IMR-90 (cell line): ENCODE results near the gene DDX54. TPM values are rescaled to one million over a fixed set of nuclear protein-coding genes. Genes with fewer than 3 reads are reported as not detected.

ENCODE experiments used
- ATAC-seq: fragments of 200-7000 bp; cut with Tn5 transposase; 2 replicates; pipeline ENCODE4 v1.9.1; 2020; ENCODE audit warnings: low read depth, mild to moderate bottlenecking, moderate library complexity
- BruUV-seq: library from RNA; stranded (reverse); fragments of 400-500 nt; replicated peaks from 2 replicates; lab custom pipeline; 2021; lab: Mats Ljungman, UMichigan
- CTCF ChIA-PET: fragments of 300-600 bp; formaldehyde crosslinking; extraction: SDS; loops from one replicate; lab custom pipeline; 2021; ENCODE audit warnings: antibody characterized with exemption; lab: Yijun Ruan, JAX
- POLR2A ChIA-PET: fragments of 300-600 bp; sonication (Branson Sonifier 250); formaldehyde crosslinking; loops from one replicate; lab custom pipeline; 2022; ENCODE audit warnings: antibody characterized with exemption; ENCODE audit not compliant: unreplicated experiment; lab: Charles Lee
- DNase-seq: peaks from one replicate; pipeline ENCODE4 v3.0.0; 2013
- H2AFZ ChIP-seq: replicated peaks from 2 replicates; pipeline ENCODE3; 2013; ENCODE audit warnings: low read length, mild to moderate bottlenecking; ENCODE audit not compliant: poor library complexity
- H2AK5ac ChIP-seq: 2 replicates; pipeline ENCODE4 v1.6.1; 2013; ENCODE audit warnings: low read depth, low read length, inconsistent platforms
- H2AK9ac ChIP-seq: replicated peaks from 2 replicates; pipeline ENCODE3; 2013; ENCODE audit warnings: mild to moderate bottlenecking, low read depth, low read length, moderate library complexity; ENCODE audit not compliant: poor library complexity
- H2BK120ac ChIP-seq: 2 replicates; pipeline ENCODE4 v1.6.1; 2013; ENCODE audit warnings: low read depth, low read length, inconsistent platforms
- H2BK15ac ChIP-seq: 3 replicates; pipeline ENCODE4 v1.6.1; 2013; ENCODE audit warnings: low read depth, low read length, inconsistent platforms
- H2BK20ac ChIP-seq: 2 replicates; pipeline ENCODE4 v1.6.1; 2013; ENCODE audit warnings: low read depth, mild to moderate bottlenecking, inconsistent platforms, low read length, moderate library complexity
- H2BK5ac ChIP-seq: 2 replicates; pipeline ENCODE4 v1.6.1; 2013; ENCODE audit warnings: mild to moderate bottlenecking, low read depth, low read length, inconsistent platforms; ENCODE audit not compliant: poor library complexity, severe bottlenecking
- H3K14ac ChIP-seq: replicated peaks from 2 replicates; pipeline ENCODE4 v1.6.1; 2013; ENCODE audit warnings: low read depth, low read length, inconsistent platforms
- H3K18ac ChIP-seq: 2 replicates; pipeline ENCODE4 v1.6.1; 2013; ENCODE audit warnings: low read depth, low read length, control low read depth
- H3K23ac ChIP-seq: 2 replicates; pipeline ENCODE4 v1.6.1; 2013; ENCODE audit warnings: low read depth, low read length, inconsistent platforms
- H3K27ac ChIP-seq: 2 replicates; pipeline ENCODE4 v1.5.1; 2013; ENCODE audit warnings: mild to moderate bottlenecking, control low read depth, low read length; ENCODE audit not compliant: insufficient read depth
- H3K27me3 ChIP-seq: 2 replicates; pipeline ENCODE4 v1.6.1; 2013; ENCODE audit warnings: low read length; ENCODE audit not compliant: control insufficient read depth, insufficient read depth
- H3K36me3 ChIP-seq: 2 replicates; pipeline ENCODE4 v1.6.1; 2013; ENCODE audit warnings: low read length, mixed read lengths; ENCODE audit not compliant: control insufficient read depth, insufficient read depth
- H3K4ac ChIP-seq: 2 replicates; pipeline ENCODE4 v1.6.1; 2013; ENCODE audit warnings: low read depth, low read length, inconsistent platforms
- H3K4me1 ChIP-seq: 2 replicates; pipeline ENCODE4 v1.6.1; 2013; ENCODE audit warnings: low read length, mixed read lengths; ENCODE audit not compliant: control insufficient read depth, insufficient read depth
- H3K4me2 ChIP-seq: 2 replicates; pipeline ENCODE4 v1.6.1; 2013; ENCODE audit warnings: low read depth, mild to moderate bottlenecking, control low read depth, low read length, moderate library complexity
- H3K4me3 ChIP-seq: 2 replicates; pipeline ENCODE4 v1.5.1; 2013; ENCODE audit warnings: low read depth, mild to moderate bottlenecking, control low read depth, low read length, moderate library complexity; ENCODE audit not compliant: insufficient read depth
- H3K56ac ChIP-seq: 2 replicates; pipeline ENCODE4 v1.6.1; 2013; ENCODE audit warnings: low read length, inconsistent platforms; ENCODE audit not compliant: insufficient read depth; ENCODE audit errors: extremely low read depth
- H3K79me1 ChIP-seq, 2 experiments: 2 replicates each; pipeline ENCODE4 v1.6.1; 2013; ENCODE audit warnings: low read length in 2 of 2, inconsistent platforms in 1 of 2, low read depth in 1 of 2
- H3K9ac ChIP-seq: 2 replicates; pipeline ENCODE4 v1.6.1; 2013; ENCODE audit warnings: low read depth, low read length, control low read depth
- H3K9me1 ChIP-seq: 2 replicates; pipeline ENCODE4 v1.6.1; 2013; ENCODE audit warnings: low read length, inconsistent platforms; ENCODE audit not compliant: insufficient read depth
- H3K9me3 ChIP-seq: 2 replicates; pipeline ENCODE4 v1.6.1; 2013; ENCODE audit warnings: low read length; ENCODE audit not compliant: control insufficient read depth, insufficient read depth
- H4K20me1 ChIP-seq: 2 replicates; pipeline ENCODE4 v1.6.1; 2013; ENCODE audit warnings: low read length, inconsistent platforms; ENCODE audit not compliant: insufficient read depth
- H4K5ac ChIP-seq: 2 replicates; pipeline ENCODE4 v1.6.1; 2013; ENCODE audit warnings: mild to moderate bottlenecking, low read depth, low read length, control low read depth
- H4K8ac ChIP-seq, 2 experiments: 2 replicates each; pipeline ENCODE4 v1.6.1; 2013; ENCODE audit warnings: low read depth in 2 of 2, low read length in 2 of 2, control low read depth in 1 of 2, inconsistent platforms in 1 of 2
- H4K91ac ChIP-seq: 2 replicates; pipeline ENCODE4 v1.6.1; 2013; ENCODE audit warnings: low read depth, low read length, inconsistent platforms; ENCODE audit not compliant: insufficient read depth
- BHLHE40 ChIP-seq: fragments of 150-350 bp; IDR thresholded peaks from 2 replicates; pipeline ENCODE4 v1.6.1; 2016; ENCODE audit warnings: mild to moderate bottlenecking, low read depth, low read length
- CHD1 ChIP-seq: IDR thresholded peaks from 2 replicates; pipeline ENCODE4 v1.6.1; 2012; ENCODE audit warnings: low read depth, low read length, improper control_type of control experiment
- FOS ChIP-seq: fragments of 150-350 bp; IDR thresholded peaks from 2 replicates; pipeline ENCODE4 v1.6.1; 2016; ENCODE audit warnings: low read depth, low read length
- MAFK ChIP-seq: IDR thresholded peaks from 2 replicates; pipeline ENCODE4 v1.6.1; 2012; ENCODE audit warnings: low read depth, low read length, improper control_type of control experiment
- MAZ ChIP-seq: IDR thresholded peaks from 2 replicates; pipeline ENCODE4 v1.6.1; 2012; ENCODE audit warnings: low read depth, mild to moderate bottlenecking, low read length, improper control_type of control experiment, moderate library complexity, borderline replicate concordance
- NFE2L2 ChIP-seq: fragments of 150-350 bp; IDR thresholded peaks from 2 replicates; pipeline ENCODE4 v1.6.1; 2016; ENCODE audit warnings: low read depth, mild to moderate bottlenecking, low read length
- POLR2A ChIP-seq: IDR thresholded peaks from 2 replicates; pipeline ENCODE4 v1.6.1; 2012; ENCODE audit warnings: mild to moderate bottlenecking, low read depth, low read length
- RAD21 ChIP-seq: IDR thresholded peaks from 2 replicates; pipeline ENCODE4 v1.6.1; 2012; ENCODE audit warnings: low read length, improper control_type of control experiment
- RCOR1 ChIP-seq: IDR thresholded peaks from 2 replicates; pipeline ENCODE4 v1.6.1; 2012; ENCODE audit warnings: mild to moderate bottlenecking, low read length, improper control_type of control experiment; ENCODE audit not compliant: insufficient replicate concordance
- SMC3 ChIP-seq: fragments of 150-350 bp; IDR thresholded peaks from 2 replicates; pipeline ENCODE4 v1.6.1; 2016; ENCODE audit warnings: low read depth, mild to moderate bottlenecking, antibody characterized with exemption, low read length, moderate library complexity
- WGBS, 2 experiments: methylation state at CpG; one replicate each; pipeline versions ENCODE4 v1.1.5 to v1.1.7; 2013; ENCODE audit warnings: missing lambda C conversion rate in 2 of 2; ENCODE audit not compliant: insufficient read length in 1 of 2; ENCODE audit errors: extremely low coverage in 2 of 2; 5-methylcytosine and 5-hydroxymethylcytosine counted together
- dilution Hi-C: fragments of 300-500 bp; cut with HindIII; formaldehyde crosslinking; loops from one replicate; pipeline ENCODE4 v1.14.3; 2018; ENCODE audit warnings: low sequenced_read_pairs; ENCODE audit not compliant: unreplicated experiment
- in situ Hi-C: fragments of 300-500 bp; cut with MboI; formaldehyde crosslinking; loops from 3 replicates; pipeline ENCODE4 v1.14.3; 2019; ENCODE audit warnings: low sequenced_read_pairs, inconsistent platforms, mixed read lengths
- intact Hi-C: fragments of 100-400 bp; cut with micrococcal nuclease; formaldehyde crosslinking; loops from 2 replicates; pipeline ENCODE4 v1.10.0; 2022
- polyA plus RNA-seq, 3 experiments: library from polyadenylated mRNA; depleted of rRNA; stranded (reverse); fragments of >200 nt; gene quantifications; 2 replicates each; pipeline ENCODE4 v1.2.3, GENCODE V29; 2012; ENCODE audit warnings: low replicate concordance in 1 of 3
- total RNA-seq: library from RNA; depleted of rRNA; stranded (reverse); fragments of >200 nt; gene quantifications from 2 replicates; pipeline ENCODE4 v1.2.3, GENCODE V29; 2012
- TF ChIP-seq, protein P1 (sequence below): fragments of 150-350 bp; IDR thresholded peaks from 2 replicates; pipeline ENCODE4 v1.6.1; 2016; ENCODE audit warnings: low read depth, mild to moderate bottlenecking, low read length, moderate library complexity, borderline replicate concordance
- TF ChIP-seq, protein P2 (sequence below): fragments of 150-350 bp; IDR thresholded peaks from 2 replicates; pipeline ENCODE4 v1.6.1; 2017; ENCODE audit warnings: mild to moderate bottlenecking, antibody characterized with exemption, low read length, low read depth
- TF ChIP-seq, protein P3 (sequence below): conservative IDR thresholded peaks from 2 replicates; pipeline ENCODE4 v1.5.1; 2012; ENCODE audit warnings: mild to moderate bottlenecking, low read depth, low read length, improper control_type of control experiment

DDX54 gene
- total and polyA plus RNA-seq, 2 of the 4 experiments (the other 2 are of a cell fraction), result 23.8 to 47.5 TPM

DNA sequence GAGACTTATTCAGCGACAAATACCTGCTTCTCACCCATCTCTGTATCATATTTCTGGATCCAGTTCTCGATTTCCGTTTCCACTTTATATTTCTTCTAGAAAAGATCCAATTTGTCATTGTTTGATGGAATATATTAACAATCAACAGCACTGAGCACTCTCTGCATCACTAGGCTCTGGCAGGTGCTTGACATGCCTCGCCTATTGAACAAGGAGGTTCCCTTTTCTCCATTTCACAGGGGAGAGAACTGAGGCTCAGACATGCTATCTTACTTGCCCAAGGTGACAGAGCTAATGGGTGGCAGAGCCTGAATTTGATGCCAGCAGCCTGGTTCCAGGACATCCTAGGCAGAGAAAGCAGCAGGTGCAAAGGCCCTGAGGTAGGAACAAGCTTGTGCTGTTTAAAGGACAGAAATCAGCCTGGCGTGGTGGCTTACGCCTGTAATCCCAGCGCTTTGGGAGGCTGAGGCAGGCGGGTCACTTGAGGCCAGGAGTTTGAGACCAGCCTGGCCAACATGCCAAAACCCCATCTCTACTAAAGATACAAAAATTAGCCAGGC is 12.3 kb upstream of the DDX54 start:
- H2AK9ac ChIP-seq, result no peak overlapping the region
- intact Hi-C loops, result loop anchor here (1.0 to 10.0 kb wide), 6 partner anchors 17 to 715 kb away; partner anchors contain the start of gene PLBD2
- no peak overlapping the region for H2BK5ac ChIP-seq
- no peaks in the 10 kb centered on the region for H4K20me1 ChIP-seq
- H3K23ac ChIP-seq, result no peak overlapping the region
- no TSS peak for BruUV-seq
- H3K18ac ChIP-seq, result no peak overlapping the region
- H2AFZ ChIP-seq, result no peak overlapping the region
- ChIA-PET POLR2A (no interaction called here), CTCF (interaction anchor here (0.6 to 0.7 kb wide), 8 partner anchors 23 to 1601 kb away, joined by 3 to 4 read pairs (median 3); no protein-coding TSS in a partner anchor)
- H3K14ac ChIP-seq, result no peak overlapping the region
- no peak for ATAC-seq
- no CpG with 5 or more reads among the region's 8 CpGs for WGBS, 2 experiments
- H3K4ac ChIP-seq, result no peak overlapping the region
- no peak overlapping the region for H3K9ac ChIP-seq
- H3K4me1 ChIP-seq, result peaks cover 9% of the 10 kb centered on the region
- no peak overlapping the region for H4K91ac ChIP-seq
- H3K56ac ChIP-seq, result no peak overlapping the region
- H3K79me1 ChIP-seq, result peaks cover 2 to 4% of the 10 kb centered on the region in 2 experiments; a peak in 1 of 4 replicates
- H3K9me3 ChIP-seq, result no peaks in the 10 kb centered on the region
- no peaks in the 10 kb centered on the region for H3K27me3 ChIP-seq
- no peak overlapping the region for H3K27ac ChIP-seq
- DNase-seq, result no peak
- H2AK5ac ChIP-seq, result peak overlapping the region; percentile 11; the same call in 1 of the 2 replicates
- H3K4me3 ChIP-seq, result no peak overlapping the region
- H2BK15ac ChIP-seq, result no peak overlapping the region
- H2BK120ac ChIP-seq, result no peak overlapping the region
- no peaks in the 10 kb centered on the region for H3K36me3 ChIP-seq
- no peak overlapping the region for H3K4me2 ChIP-seq
- in situ Hi-C loops, result loop anchor here (5.0 to 25.0 kb wide), 2 partner anchors 230 to 1215 kb away; partner anchors contain the start of gene TBX5
- H4K5ac ChIP-seq, result no peak overlapping the region
- TF ChIP-seq, protein P1, sequence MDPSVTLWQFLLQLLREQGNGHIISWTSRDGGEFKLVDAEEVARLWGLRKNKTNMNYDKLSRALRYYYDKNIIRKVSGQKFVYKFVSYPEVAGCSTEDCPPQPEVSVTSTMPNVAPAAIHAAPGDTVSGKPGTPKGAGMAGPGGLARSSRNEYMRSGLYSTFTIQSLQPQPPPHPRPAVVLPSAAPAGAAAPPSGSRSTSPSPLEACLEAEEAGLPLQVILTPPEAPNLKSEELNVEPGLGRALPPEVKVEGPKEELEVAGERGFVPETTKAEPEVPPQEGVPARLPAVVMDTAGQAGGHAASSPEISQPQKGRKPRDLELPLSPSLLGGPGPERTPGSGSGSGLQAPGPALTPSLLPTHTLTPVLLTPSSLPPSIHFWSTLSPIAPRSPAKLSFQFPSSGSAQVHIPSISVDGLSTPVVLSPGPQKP, result no peak
- TF ChIP-seq RAD21 (no peak), FOS (no peak), POLR2A (no peak), RCOR1 (no peak), MAZ (no peak), SMC3 (no peak), BHLHE40 (no peak), CHD1 (no peak), NFE2L2 (no peak), MAFK (no peak)
- TF ChIP-seq, protein P2, sequence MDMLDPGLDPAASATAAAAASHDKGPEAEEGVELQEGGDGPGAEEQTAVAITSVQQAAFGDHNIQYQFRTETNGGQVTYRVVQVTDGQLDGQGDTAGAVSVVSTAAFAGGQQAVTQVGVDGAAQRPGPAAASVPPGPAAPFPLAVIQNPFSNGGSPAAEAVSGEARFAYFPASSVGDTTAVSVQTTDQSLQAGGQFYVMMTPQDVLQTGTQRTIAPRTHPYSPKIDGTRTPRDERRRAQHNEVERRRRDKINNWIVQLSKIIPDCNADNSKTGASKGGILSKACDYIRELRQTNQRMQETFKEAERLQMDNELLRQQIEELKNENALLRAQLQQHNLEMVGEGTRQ, result no peak
- TF ChIP-seq, protein P3, sequence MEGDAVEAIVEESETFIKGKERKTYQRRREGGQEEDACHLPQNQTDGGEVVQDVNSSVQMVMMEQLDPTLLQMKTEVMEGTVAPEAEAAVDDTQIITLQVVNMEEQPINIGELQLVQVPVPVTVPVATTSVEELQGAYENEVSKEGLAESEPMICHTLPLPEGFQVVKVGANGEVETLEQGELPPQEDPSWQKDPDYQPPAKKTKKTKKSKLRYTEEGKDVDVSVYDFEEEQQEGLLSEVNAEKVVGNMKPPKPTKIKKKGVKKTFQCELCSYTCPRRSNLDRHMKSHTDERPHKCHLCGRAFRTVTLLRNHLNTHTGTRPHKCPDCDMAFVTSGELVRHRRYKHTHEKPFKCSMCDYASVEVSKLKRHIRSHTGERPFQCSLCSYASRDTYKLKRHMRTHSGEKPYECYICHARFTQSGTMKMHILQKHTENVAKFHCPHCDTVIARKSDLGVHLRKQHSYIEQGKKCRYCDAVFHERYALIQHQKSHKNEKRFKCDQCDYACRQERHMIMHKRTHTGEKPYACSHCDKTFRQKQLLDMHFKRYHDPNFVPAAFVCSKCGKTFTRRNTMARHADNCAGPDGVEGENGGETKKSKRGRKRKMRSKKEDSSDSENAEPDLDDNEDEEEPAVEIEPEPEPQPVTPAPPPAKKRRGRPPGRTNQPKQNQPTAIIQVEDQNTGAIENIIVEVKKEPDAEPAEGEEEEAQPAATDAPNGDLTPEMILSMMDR, result no peak
- no peak overlapping the region for H2BK20ac ChIP-seq
- H3K9me1 ChIP-seq, result peaks cover 5% of the 10 kb centered on the region; the same call in 1 of the 2 replicates
- H4K8ac ChIP-seq, result peak overlapping the region in 1 of 2 experiments; percentile 19; a peak in 1 of 4 replicates
- dilution Hi-C loops, result no loop called here
